LoVo (cell line): Measurements from ENCODE around the gene RNF14.

ENCODE experiments used
- DNase-seq: peaks from one replicate; pipeline ENCODE4 v3.0.0-alpha.2; 2016; ENCODE audit warnings: low spot score

The RNF14 gene

DNA sequence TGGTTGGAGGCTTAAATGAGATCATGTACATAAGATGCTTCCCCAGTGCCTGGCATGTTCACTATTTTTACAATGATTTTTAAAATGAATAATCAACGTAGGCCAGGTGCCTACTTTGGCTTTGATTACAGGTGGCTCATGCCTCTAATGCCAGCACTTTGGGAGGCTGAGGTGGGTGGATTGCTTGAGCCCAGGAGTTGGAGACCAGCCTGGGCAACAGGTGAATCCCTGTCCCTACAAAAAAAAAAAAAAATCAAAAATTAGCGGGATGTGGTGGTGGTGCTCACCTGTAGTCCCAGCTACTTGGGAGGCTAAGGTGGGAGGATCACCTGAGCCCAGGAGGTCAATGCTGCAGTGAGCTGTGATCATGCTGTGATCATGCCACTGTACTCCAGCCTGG, 20.1 kb upstream of the RNF14 start:
- DNase-seq, result no peak

DNA sequence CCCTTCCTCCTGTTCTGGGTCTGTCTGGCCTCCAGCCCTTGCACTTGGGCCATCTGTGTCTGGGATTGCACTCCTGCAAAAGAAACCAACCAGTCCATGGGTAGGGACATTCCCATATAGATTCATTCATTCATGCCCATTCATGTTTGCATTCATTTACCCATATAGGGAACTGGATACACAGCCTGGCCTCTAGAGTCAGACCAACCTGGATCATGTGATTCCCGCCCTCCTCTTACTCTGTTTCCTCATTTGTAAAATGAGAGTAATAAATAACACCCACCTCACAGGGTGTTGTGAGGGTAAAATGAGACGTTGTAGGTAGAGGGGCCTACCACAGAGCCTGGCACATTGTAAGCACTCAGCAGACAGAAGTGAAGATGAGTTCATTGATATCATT, 19.4 kb upstream of the RNF14 start:
- DNase-seq, result no peak

DNA sequence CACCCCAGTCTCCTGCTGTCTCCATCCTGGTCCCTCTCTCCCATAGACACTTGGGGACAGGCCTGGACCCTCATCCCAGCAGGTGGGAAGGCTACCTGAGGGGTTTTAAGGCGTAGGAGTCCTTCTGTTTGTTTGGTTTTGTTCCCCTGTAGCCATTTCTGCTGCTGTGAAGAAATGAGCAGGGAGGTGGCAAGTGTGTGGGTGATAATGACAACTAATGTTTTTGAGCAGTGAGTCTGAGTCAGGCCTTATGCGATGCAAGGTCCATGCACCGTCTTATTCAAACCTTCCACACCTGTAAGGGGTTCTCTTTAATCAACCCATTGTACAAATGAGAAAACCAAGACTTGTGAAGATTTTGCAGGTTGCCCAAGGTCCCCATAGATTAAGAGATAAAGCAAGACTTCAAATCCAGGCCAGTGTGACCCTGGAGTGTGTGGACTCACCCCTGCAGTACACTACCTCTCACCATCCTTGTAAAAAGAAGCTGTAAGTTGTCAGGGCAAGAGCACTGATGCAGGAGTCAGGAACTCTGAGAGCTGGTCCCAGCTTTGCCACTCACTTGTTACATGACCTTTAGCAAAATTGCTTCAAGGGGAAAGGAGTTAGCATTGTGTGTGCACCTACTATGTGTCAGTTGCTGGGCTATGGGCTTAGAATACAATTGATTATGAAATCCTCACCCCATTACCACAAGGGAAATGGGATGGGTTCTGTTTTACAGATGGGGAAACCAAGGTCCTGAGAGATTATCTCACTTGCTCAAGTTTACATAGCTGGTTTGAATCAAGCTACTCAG, 18.5 kb upstream of the RNF14 start:
- no peak for DNase-seq

DNA sequence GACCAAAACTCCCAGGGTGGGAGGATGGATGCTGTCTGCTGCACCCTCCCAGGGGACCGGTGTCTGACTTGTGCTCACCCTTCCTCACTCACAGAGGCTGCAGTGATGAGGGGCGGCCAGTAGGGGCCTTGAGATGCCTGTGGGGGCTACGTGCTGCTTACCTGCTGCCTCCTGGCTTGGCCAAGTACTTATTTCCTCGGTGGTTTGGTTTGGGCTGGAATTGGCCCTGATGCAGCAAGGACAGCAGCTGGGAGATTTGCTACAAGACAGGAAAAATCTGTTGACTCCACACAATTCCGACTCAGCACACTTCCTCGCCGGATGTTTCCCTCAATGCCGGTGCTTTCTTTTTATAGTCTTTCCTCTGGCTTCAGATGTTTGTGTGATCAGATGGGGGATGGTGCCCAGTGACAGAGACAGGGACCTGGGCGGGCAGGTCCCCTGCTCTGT, 17.5 kb upstream of the RNF14 start:
- DNase-seq, result no peak

DNA sequence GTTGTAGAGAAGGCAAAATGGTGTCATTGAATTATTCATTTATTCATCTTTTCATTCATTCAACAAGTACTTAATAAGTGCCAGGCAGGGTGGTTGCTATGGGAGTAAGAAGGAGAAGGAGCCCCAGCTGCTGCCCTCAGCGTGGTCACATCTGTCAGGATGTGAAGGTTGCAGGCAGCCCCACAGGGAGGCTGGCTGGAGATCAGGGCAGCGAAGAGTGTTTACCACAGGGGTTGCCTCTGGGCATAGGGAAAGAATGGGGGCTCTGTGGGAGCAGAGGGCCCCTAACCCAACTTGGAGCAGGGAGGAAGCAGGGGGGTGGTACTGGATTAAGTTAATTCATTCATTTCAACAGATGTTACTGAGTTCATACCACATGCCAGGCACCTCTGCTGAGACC, 16.9 kb upstream of the RNF14 start:
- DNase-seq, result no peak

DNA sequence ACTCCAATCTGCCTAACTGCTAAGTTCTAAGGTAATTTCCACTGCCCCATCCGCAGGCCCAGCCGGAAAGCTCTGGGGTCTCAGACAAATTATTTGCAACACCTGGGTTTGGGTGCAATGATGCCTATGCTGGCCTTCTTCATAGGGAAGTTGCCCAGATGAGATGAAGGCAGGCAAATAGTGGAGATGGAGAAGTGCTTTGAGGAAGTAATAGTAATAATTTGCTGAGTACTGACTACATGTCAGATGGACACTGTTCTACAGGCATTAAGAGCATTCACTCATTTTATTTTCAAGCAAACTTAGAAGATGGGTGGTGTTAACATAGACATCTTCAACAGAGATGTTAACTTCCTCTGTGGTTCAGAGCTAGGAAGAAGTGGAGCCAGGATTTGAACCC, 14.7 kb upstream of the RNF14 start:
- no peak for DNase-seq

DNA sequence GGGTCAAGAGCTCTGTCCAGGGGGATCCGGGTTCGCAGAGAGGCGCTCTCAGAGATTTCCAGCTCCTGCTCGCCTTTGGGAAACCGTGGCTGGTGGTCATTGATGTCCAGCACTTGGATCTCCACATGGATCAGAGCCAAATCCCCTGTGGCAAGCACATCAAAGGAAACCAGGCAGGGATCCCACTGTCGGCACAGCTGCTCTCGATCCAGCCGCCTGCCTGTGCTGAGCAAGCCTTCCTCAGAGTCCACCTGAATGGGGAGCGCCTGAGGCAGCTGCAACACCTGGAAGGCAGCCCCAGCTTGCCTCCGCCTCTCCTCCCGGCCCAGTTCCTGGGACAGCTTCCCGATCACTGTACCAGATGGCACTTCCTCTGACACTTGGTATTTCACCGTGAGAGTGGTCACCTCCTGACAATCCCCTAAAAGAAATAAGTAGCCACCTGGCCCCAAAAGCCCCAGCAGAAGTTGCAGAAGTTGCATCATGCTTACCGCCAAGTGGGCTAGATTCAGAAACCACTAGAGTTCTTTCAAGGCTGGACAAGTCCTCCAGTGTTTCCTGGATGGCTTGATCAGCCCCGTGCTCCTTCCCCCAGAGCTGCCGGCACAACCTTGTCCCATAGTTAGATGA, 11.4 kb upstream of the RNF14 start:
- DNase-seq, result no peak

DNA sequence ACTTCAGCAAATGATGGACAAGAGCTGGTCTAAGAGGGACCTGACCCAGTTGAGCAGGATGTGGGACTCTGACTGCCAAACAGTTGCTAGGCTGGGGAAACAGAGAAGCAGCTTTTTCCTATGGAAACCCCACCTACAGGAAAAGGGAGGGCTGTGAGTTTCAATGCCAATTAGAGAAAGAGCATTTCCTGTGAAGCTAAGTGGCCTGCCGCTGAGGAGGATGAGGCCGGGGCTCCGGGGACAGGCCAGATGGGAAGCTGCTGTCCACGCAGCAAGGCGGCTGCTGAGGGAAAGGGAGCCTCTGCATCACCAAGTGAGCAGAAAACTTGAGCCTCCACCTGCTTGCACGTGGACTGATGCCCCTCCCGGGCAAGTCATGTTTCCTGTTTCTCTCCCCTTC, 10.8 kb upstream of the RNF14 start, which contains the start of gene PCDH12:
Gene PCDH12 (minus strand): TSS at position 90 of the 400 bp plus-strand sequence. CDS start 351 bp downstream, outside the sequence.
- DNase-seq, result no peak

DNA sequence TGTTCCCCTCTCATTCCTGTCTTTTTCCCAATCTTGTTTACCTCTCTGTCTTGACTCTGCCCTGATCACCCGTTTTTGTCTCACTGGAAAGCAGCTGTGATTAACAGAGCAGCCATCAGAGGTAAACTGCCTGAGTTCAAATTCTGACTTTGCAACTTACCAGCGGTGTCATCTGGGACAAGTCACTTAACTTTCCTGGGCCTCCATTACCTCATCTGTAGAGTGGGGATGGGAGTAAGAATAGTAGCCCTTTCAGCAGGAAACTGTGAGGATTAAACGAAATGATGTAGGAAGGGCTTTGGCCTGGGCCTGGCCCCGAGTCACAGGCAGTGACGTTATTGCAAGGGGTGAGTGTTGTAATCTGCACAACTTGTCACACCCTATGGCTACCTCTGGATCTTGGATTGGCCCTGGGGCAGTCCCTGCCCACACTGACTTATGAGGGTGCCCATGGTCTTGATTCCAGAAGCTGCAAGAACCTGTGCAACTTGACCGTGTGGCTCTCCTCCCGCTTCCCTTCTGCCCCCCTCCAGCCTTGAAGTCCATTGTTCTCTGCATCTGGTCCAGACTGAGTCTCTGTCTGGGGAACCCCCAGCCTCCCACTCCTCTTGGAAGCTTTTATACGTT, 10.2 kb upstream of the RNF14 start:
- no peak for DNase-seq

DNA sequence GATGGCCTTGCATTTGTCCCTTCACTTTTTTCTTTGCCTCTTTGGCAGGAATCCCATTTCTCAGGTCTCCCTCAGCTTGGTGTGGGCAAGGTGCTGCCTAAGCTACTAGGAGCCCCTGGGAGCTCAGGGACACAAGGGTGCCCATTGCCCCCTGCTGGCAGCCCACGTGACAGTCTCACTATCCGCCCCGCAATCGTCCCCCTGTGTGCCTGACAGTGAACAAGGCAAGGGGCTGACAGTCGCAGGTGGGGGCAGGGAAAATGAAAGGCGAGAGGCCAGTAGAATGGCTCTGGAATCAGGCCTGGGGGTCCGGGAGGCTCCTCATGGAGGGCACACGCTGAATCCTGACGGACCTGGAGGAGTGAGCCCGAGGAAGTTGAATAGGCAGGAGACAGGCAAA, 8.9 kb upstream of the RNF14 start:
- DNase-seq, result no peak

DNA sequence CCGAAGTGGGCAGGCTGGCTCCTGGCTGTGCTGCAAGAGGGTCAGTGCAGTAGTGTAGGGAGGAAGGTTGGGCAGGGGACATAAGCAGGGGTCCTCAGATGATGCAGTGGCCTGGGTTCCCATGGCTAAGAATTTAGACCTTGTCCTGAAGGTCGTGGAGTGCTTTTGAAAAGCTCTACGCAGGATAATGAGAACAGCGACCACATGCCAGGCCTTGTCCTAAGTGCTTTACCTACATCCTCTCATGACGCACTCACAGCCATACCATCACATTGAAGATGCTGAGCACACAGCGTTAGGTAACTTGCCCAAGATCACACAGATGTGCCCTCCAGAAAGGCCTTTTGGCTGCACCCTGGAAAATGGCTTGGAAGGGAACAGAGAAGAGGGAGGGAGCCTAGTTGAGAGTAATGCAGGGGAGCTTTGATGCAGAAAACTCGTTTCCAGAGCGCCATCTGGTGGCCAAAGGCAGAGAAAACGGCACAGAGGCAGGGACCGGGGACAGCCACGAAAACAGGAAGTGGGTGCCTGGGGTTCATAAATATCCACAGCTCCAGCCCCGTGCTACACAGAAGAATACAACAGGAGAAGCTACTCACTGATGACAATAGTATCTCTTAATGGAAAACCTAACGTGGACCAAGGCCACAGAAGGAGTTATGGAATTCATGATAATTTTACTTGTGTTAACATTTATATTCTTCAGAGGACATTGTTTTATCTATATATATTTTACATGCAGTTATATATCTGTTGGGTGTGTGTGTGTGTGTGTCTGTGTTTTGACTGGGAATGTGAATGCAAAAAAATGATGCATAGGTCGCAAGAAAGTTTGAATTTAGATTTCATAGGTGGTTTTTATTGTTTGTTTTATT, 8.2 kb upstream of the RNF14 start:
- peak; percentile 88 for DNase-seq

DNA sequence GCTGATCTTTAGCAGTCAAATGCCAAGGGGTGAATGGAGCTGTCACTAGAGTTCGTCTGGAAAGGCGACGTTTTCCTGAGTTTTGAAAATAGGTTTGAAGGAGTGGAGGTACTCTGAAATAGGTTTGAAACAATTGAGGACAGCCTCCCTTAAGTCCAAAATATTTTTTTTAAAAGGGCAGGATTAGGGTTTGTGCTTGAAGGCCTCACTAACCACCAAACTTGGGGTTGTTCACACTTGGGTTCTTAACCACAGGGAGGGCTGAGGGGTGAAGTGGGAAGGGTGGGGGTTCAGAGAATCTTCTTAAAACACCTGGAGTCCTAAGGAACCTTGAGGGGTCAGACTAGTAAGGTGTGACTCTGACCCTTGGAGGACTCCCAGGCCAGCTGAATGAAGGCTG, 7.4 kb upstream of the RNF14 start:
- no peak for DNase-seq

DNA sequence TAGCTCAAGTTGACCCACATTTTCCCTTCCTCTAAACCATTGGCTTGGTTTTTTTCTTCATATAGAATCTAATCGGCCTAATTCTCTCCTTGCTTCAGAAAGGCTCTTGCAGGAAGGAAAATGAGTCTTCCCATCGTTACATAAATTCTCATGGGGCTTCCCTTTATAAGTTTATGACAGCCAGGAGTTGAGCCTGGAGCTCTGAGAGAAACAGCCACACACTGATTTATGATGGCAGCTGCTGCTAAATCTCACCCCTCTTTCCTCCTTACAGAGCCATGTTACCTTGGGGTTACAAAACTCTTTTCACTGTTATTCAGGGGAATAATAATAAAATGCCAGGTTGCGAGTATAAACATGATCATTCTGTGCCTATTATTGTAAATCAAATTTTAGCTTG, 5.2 kb upstream of the RNF14 start:
- no peak for DNase-seq

DNA sequence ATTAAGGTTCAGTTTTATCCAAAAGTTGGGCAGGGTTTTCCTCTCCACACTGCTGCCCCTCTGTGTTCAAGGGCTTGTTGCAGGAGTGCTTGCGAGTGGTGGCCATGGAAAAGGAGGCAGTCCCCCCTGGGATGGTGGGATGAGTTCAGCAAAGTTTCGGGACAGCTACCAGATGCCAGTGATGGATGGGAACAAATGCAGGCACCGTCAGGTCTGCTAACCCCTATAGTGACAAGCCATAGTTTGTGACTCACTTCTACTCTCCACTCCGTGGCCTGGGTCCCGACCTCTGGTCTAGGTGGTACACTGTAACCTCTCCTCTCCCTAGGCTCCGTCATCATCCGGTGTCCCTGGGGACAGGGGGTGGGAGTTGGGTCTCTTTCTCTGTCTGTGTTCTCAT, 3.8 kb upstream of the RNF14 start:
- DNase-seq, result no peak

DNA sequence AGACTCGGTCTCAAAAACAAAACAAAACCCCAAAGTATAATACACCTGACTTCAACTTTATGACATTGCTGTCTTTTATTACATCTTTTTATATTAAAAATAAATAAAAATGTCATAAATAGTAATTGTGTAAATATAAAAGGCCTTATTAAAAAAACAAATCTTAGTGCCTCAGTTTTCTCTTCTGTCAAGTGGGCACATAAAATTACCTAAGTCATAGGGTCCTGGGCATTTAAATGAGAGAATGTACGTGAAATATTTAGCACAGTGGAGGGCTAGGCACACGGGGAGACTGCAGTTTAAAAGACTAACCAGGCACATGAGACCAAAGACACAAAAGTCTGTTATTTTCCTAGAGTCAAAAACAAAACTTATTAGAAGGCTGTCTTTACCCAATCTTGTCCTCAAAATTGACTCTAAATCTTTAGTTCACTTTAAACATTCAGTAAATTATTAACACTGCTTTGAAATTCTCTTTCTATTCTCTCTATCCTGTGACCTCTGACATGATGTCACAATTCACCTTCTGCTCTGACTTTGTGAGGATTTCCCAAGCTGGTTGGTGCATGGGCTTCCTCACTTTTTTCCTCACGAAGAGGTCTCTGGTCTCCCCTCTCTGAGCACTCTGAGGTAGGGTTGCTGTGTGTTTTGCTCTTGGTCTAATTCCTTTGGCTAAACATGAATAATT, 2.5 kb upstream of the RNF14 start:
- DNase-seq, result no peak

DNA sequence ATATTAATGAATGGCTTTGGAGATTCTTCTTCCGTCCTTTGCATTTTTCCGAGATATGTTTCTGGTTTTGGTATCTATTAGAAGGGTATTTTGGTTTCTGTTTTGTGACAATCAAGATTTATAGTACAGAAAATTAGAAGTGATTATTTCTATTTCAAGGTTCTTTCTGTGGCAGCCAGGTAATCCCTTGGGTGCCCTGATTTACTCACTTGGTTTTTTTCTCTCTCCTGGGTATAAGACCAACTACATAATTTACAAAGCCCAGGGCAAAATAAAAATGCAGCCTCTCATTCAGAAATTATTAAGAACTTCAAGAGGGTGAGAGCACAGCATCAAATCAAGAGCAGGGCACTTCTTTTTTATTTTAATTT, 2.0 kb upstream of the RNF14 start:
- no peak for DNase-seq

DNA sequence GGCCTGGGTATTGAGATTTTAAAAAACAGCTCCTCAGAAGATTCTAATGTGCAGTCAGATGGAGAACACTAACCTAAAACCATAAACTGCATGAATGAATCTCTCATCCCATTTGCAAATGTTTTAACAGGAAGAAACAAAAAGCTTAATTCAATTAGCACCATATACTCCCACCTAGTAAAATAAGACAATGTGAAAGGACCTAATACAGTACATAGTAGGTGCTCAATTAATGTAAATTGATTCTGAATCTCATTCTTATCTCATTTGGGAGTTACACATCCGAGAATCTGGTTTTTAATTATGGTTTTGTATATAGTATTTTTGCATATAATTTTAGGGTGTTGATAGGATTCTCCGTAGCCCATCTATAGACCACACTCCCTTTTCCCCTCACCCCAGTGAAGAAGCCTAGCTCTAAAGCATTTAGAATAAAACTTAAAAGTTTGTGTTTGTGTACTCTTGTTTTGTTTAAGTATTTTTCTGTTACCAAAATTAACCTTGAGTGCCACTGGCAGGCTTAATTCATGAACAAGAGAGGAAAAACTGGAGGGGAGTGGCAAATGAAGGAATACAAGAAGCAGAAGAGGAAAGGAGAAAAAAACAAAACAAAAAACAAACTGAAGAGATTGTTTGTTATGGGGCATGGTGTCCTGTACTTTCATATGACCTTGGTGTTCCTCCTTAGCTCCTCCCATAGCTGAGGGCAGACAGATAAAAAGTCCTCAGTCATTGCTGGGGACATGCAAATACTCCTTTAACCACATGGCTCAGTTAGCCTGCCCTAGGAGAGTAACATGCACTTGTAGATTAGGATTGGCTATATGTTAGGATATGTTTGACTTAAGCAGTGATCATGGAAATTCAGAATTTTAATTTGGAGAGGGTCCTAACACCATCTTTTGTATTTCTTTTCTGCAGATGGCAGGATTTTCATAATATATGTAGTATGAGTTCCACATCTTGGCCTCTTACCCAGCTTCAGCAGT, 1.2 kb downstream of the RNF14 start:
- peak; percentile 40 for DNase-seq

DNA sequence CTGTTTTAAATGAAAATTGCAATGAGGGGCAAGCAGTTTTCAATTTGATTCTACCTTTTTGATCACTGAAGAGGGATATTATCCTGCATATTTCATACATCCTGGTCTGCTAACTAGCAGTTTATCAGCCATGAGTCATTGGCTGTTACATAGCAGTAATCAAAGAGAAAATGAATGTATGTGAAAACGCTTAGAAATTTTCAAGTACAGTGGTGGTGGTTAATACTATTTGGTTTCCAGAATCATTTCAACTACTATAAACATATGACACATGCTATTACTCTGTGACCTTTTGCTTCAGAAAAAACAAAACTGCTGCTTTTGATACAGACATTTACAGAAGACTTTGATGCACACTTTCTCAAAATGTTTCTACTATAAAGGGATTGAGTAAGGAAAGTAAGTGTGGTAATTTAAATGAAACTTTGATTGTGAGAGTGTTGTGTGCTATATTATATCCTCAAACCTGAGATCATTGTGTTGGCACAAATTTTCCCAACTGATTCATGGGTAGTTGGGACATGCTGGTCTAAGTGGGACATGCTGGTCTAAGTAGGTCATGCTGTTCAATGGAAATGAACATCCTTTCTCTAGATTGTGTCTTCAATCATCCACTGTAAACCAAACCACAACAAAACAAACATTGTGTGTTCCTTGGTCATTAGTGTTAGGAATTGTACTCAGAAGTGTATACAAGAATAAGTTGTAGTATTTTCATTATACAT, 5.1 kb downstream of the RNF14 start:
- DNase-seq, result no peak

DNA sequence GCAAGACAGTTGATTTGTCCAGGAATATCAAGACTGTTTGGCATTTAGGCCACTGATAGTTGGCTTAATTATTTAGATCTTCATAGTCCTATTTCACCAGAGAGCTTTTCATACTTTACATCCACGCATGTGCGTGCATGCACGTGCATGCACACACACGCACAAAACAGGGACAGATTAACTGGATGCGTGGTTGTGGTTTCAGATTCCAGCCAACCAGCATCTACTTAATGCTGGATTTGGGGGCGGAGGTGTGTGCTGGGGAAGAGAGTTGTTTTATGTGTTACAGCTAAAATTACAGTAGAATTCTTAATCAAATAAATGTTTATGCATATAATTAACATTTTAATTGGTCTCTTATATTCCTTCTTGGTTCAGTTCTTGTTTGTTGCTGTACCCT, 7.3 kb downstream of the RNF14 start:
- DNase-seq, result no peak

DNA sequence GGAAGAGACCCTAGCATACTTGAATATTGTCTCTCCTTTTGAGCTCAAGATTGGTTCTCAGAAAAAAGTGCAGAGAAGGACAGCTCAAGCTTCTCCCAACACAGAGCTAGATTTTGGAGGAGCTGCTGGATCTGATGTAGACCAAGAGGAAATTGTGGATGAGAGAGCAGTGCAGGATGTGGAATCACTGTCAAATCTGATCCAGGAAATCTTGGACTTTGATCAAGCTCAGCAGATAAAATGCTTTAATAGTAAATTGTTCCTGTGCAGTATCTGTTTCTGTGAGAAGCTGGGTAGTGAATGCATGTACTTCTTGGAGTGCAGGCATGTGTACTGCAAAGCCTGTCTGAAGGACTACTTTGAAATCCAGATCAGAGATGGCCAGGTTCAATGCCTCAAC, 9.5 kb downstream of the RNF14 start:
- no peak for DNase-seq
